HG03432 (cell line): Measurements from ENCODE around the gene EVI5.

ENCODE experiments used
- ATAC-seq: cut with Tn5 transposase; IDR thresholded peaks from one replicate; pipeline ENCODE4 v1.9.1; 2021; ENCODE audit warnings: mild to moderate bottlenecking, moderate library complexity; ENCODE audit not compliant: unreplicated experiment

EVI5 gene

DNA sequence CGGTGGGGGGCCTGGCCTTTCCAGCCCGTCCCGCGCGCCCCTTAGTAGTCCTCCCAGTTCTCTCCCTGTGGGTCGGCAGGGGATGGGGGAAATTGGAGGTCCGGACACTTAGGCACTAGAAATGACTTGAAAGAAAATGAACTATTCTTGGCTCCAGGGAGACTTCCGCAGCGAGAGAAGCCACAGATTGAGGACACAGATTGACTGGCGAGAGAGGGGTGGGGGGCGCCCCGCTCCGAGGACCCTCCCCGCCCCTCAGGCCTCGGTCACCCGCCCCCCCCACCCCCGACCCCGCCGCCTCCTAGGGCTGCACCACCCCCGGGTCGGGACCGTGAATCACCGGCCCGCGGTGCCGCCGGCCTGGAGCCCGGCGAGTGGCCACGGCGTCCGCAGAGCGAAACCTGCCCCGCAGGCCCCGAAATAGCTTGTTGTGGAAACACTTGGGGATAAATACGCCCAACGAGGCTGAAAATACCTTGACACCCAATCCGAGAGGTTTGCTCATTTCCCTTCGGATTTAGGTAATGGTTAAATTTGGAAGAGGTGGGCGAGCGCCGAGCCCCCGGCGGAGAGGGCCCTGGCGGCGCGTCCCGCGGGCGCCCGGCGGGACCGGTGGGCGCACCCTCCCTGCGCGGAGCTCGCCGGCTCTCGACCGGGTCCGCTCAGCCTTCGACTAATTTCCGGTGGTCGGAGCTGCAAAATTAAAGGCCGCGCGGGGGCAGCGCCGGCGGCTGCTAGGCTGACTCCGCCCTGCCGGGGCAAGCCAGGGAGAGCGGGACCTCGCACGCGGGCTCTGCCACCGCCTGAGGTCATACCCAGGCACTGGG, 298.4 kb downstream of the EVI5 start, which contains the start of gene GFI1:
GFI1 (minus strand) TSS at position 675 of the 827 bp plus-strand sequence. CDS start 3,438 bp downstream, outside the sequence.
- peak; percentile 30 for ATAC-seq

DNA sequence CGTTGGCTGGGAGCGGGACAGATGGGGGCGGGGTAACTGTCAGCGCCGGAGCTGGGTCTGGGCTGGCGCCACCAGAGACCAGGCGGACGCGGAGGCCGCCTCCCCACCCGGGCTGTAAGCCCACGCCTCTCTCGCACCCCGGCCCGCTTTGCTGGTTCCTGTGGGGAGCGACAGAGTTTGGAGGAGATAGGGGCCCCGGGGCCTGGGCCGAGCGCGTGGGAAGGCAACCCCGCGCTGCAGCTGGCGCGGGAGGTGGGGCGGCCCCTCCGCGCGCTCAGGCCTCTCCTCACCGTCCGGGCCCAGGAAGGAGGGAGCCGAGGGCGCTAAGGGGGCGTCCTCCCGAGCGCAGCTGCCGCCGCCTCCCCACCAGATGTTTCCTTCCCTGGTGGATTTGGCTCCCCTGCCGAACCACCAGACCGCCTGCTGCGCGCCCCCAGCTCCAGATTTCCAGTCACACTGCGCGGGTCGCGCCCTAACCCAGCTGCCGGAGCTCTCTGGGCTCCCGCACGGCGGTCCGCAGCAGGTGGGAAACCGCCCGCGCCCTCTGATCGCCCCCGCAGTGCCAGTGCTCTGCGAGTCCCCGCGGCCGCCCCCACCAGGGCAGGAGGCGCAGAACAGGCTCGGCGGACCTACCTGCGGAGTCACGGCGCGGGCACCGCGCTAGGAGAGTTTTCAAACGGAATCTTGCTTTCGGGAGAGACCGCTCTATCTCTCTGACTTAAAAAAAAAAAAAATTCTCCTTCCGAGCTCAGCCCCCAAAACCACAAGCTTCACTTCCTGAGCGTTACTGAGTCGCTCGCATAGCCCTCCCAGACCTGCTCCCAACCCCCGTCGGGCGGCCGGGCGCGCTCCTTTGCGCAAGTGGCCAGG, 299.3 kb downstream of the EVI5 start:
- peak; percentile 64 for ATAC-seq

DNA sequence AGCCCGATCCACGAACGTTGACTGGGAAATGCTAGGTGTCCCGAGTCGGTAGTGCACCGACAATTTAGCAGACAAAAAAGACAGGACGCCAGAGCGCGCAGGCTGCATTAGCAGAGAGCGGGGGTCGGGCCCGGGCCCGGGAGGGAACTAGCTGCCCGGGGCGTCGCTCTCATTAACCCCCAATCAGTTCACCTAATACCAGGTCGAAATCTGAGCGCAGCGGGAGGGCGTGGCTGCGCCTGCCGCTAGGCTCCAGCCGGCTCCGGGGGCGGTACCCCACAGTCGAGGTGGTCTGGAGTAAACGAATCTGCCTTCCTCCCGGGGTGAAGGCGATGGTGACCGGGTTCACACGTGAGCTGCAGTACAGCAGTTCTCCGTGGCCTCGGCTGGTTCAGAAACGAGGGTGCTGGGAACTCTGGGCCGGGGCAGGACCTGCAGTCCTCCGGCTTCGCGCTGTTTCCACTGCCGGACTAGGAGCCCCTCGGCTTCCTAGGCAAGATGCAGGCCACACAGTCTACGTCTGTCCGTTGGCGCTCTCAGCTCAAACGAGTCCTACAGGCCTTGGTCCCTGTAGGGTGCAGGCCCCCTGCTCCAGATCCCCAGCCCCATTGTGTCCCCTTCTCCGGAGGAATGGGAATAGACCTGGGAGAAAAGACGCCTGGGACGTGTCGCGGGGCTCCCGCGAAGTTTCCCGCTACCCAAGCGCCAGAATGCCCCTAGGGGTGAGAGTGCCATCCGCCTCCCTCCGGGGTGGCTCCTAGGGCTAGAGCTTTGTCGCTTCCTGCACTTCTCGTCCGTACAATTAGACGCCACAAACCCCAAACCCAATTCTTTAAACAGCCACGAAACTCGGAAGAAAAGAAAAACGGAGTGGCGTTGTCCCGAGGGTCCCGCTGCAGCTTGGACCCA, 300.2 kb downstream of the EVI5 start:
- peak; percentile 25 for ATAC-seq

DNA sequence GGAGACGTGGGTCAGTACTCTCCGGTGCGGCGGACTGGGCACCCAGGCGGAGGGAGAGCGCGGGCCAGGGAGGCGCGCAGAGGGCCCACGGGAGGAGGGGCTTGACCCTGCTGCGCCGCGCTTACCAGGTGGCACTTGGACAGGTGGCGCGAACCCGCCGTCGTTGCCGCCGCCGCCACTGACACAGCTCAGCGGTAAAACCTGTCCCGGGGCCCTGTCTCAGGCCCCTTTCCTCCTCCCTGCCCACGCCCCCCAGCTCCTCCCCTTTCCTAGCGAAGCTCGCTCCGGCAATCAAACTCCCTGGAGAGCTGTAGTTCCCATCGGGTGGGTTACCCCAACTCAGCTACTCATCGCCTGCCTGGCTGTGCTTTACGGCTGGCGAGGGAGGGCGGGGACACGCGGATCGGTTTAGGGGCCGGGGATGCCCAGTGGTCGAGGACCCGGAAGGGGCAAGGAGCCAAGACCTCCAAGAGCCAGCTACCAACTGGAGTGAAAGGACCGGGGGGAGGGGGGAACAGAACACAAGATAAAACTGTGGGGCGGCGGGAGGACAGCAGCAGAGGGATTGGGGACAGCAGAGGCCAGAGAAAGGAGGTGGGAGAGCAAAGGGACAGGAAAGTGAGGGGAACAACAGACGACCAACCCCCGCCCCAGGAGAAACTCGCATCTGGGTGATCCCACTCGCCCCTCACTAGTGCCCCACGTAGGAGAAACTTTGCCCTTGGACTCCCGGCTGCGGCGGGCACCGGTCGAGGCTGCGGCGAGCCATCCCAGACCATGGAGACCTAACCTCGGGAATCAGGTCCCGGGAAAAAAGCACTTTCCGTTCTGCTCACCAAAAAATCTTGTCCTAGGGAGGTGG, 301.1 kb downstream of the EVI5 start:
- ATAC-seq = peak; percentile 11

DNA sequence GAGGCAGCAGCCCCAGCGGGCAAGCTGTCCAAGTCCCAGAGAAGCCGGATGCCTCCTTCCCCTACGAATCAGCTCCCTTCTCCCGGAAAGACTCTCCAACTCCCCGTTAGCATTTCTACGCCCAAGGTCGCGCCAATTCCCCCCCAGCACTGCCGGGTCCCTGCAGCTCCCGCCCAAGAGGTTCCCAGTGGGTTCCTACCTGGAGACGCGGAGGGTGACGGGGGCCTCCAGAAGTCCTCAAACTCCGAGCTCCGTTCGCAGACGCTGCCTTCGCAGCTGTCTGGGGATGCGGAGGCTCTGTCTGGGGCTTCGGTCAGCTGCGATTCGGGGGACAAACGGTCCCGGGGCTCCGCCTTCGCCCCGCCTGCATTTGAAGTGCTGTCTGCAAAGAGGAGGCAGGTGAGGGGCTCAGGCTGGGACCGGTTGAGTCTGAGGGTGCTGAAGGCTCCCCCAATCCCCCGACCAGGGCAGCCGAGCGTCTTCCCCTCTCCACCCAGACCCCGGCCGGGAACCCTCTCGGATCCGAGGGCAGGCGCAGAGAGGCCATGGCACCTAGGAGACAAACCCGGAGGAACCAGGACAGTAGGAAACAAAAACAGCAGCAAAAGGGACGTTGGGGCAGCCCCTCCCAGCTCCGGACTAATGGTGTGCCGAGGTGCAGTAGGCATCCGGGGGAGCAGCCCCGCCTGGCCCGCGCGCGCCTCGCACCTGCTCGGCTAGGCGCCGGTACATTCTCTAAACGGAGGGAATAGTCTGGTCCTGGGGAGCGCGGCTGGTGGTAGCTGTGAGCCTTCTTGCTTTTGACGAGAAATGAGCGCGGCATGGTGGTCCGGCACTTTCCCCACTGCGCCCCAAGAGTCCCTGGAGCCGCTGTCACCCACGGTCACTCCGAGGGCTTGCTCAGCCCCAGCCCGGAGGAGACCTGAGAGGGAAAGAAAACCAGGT, 302.0 kb downstream of the EVI5 start:
- ATAC-seq = no peak

DNA sequence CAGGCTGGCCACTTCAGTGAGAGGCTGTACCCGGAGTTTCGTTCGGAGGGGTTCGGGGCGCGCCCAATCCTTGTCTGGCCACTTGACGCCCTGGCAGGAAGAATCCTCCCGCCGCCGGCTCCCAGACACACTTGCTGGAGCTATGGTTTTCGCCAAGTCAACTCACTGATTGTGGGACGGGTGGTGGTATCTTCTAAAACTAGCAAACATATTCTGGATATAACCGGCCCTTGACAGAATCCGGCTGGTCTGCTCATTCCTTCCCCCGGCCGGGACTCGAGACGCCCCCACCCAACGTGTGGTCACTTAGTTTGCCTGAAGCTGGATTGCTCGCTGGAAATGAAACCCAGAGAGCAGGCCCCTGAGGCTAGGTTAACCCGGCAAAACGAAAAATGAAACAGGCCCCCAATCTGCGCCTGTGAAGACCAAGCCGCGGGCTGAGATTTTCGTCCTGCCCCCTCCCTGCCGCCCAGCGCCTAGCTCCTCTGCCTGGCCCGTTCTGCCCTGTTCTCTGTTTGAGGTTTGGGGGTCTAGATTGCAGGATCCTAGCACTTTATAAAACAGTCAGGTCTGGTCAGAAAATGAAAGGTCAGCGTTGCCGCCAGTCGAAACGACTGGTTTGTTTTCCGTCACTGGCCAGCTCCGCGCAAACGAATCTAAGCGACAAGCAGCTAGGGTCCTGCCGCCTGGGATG, 302.8 kb downstream of the EVI5 start:
- no peak for ATAC-seq

DNA sequence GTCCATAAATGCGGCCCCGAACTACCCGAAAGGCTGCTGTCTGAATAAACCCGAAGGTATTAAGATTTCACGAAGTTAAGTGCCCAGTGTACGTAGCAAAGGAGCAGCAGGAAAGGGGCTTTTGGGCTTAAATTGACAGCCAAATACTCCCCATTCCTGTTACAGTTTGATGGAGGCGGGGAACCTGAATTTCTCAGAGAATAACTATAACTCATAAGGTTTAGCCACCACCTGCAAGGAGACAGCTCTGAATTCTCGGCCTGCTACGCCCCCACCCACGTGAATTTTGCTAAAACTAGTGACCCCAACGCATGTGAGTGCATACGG, 303.3 kb downstream of the EVI5 start:
- no peak for ATAC-seq

DNA sequence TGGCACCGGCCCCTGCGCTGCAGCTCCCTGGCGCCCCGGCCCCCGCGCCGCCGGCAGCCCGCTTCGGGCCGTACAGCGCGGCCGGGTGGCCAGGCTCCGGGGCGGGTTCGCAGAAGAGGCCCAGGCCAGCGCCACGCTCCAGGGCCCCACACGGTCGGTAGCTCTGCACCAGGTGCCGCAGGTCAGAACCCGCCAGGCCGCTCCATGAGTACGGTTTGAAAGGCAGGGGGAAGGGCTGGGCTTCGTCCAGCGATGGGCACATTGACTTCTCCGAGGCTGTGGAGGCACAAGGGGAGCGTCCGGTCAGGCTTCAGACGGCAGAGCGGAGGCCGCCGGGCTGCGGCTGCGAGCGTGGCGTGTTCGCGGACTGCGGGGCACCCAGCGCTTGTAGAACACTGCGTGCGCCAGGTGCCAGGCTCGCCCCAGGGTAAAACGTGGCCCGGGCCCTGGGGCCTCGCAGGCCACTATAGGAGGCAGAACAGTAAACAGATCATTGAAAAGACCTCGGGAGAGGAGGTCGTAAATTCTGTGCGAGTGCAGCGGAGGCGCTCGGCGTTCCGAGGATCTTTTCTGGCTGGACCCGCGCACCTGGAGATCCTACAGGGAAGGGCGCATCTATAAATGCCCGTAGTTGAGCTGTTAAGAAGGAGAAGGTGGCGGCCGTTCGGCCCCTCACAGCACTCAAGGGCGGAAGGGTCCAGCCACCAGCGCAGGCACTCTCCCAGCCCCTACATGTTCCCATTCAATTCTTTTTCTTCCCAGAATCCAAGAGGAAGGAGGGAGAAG, 303.9 kb downstream of the EVI5 start:
- no peak for ATAC-seq

DNA sequence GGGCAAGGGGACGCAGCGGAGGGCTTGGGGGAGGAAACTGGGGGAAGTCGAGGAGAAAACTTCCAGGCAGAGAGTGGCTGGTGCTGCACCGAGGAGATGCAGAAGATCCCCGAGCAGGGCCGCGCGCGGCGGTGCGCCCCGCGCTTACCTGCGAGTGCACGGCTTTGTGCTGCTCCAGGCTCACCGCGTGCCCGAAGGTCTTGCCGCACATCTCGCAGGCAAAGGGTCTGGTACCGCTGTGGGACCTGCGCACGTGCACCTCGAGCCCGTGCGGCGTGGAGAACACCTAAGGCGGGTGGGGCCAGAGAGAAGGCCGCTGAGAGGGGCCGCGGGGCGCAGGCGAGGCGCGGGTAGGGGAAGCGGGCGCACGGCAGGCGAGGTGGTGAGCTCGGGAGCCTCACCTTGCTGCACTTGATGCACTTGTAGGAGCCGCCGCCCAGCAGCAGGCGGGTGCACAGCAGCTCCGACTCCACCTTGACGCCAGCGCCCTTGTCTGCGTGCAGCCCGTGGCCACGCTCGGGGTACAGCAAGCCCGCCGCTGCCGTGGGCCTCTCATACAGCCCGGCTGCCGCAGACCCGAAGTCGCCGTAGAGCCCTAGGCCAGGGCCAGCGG, 304.6 kb downstream of the EVI5 start:
- ATAC-seq = no peak

DNA sequence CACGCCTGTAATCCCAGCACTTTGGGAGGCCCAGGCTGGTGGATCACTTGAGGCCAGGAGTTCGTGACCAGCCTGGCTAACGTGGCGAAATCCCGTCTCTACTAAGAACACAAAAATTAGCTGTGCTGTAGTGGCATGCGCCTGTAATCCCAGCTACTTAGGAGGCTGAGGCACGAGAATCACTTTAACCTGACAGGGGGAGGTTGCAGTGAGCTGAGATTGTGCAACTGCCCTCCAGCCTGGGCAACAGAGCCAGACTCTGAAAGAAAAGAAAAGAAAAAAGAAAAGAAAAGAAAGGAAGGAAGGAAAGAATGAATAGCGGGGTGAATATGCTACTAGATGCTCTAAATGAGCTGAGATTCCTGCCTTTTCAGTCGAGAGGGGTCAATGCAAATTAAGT, 305.3 kb downstream of the EVI5 start:
- no peak for ATAC-seq

DNA sequence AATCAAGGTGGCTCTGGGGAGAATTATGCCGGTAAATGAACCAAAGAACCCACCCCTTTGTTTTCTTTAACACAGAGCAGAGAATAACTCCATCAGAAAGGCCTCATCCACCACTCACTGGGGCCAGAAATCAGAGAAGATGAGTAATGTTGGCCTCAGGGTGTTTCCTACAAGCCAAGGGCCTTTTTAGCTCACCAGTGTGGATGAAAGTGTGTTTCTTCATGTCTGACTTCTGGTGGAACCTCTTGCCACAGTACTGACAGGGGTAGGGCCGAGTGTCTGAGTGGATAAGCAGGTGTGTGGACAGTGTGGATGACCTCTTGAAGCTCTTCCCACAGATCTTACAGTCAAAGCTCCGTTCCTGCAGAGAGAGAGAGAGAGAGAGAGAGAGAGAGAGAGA, 306.5 kb downstream of the EVI5 start:
- no peak for ATAC-seq

DNA sequence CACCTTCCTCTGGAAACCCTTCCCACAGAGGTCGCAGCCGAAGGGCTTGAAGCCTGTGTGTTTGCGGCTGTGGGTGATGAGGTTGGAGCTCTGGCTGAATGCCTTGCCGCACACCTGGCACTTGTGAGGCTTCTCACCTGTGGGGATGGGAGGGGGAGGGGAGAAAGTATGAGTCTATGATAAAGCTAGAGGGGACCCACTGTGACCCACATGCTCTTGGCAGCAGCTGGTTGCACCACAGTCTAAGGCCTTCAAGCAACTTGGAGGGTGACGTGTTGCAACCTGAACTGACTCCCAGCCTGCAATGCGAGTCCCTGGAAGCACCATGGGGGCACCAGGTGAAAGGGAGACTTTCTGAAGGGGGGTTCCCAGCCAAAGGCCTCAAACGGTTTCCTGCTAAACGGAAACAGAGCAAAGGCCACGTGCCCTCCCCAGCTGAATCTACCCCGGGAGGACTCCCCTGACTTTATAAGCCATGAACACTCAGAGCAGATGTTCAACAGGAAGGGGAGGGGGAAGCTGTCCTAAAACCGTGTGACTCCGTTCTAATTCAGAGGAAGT, 308.8 kb downstream of the EVI5 start:
- no peak for ATAC-seq

DNA sequence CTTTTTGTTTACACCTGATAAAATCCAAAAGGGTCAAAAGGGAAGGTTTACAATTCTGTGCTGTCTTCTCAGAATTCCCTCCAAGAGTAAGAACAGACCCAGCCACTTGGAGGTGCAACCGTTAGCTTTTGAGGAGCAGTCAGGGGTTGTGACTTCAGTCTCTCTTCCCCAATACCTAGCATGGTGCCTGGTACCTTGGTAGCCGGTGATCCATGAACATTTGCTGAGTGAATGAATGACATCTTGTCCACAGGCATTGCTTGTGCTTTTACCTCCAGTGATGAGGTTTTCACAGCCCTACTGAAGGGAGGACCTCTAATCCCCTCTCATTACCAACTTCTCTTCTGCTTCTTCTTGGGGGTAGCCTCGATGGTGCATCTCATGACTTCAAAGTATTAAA, 309.9 kb downstream of the EVI5 start:
- no peak for ATAC-seq

DNA sequence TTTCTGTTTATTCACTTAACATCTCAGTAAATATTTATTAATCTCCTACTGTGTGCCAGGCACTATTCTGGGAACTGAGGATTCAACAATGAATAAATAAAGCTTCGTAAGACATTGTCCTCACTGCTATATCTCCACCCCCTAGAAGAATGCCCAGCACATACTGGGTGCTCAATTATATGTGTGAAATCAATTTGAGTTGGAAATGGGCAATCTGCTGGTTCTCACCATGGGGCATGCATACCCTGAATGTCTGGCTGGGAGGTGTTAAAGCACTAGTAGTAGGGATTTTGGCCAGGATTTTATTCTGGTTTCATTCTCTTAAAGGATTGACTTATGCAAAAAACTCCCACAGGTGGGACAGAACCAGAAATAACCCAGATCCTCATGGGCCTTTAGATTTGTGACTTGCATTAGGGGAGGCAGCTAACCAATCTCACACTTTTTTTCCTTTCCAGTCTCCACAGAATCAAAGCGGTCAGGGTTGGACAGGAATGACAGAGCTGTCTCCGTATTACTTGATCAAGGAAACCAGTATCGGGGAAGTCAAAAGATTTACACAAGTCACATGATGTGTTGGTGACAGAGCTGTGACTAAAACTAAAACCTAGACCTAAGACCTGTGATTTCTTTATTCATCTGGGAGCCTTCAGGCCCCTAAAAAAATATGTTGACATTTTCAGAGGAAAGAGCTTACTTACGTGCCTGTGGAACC, 311.0 kb downstream of the EVI5 start:
- peak; percentile 81 for ATAC-seq

DNA sequence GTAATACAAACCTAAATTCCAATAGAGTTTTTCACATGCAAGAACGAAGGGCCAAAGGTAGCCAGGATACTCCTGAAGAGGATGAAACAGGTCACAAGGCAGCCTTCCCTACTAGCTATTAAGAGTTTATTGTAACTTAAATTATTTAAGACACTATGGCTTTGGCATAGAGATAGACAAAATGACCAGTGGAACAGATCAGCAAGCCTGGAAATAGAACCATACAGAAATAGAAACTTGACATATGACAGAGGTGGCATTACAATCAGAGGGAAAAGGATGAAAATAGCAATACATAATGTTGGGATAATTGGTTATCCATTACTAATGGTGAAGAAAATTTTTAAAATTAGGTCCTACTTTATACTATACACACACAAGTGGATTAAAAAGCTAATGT, 314.7 kb downstream of the EVI5 start:
- no peak for ATAC-seq

DNA sequence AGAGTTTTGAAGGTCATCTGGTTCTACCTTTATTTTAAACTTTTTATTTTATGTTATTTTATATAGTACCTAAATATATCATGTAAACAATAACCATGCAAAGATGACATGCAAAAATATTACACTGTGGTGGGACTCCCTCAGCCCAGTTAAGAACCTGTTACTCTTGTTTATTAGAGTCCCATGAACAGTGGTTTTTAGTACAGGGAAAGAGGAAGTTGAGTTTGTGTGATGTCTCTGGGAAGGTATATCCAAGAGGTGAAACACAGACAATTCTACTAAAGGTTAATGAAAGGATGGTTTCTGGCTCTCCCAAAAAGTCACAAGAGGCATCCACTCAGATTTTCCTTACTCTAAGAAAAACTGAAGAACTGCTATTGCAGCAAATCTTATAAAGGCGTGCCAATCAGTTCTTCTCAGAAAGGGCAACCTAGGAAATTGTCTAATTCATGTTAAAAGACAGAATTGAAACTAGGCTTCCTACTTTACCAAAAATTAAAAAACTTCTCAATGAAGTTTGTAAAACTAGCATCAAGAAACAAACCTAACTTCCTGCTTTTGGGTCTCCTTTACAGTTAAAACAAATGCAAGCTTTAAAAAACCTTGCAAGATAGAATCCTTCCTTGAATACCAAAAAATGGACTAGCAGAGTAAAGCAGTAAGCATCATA, 318.1 kb downstream of the EVI5 start:
- ATAC-seq = no peak
